ENCODE measurements around the gene DIPK1B.

GRCh38 chr9:136771907-136772415 lies 59.6 kb downstream of the DIPK1B start:
- TF ChIP-seq, protein P1, sequence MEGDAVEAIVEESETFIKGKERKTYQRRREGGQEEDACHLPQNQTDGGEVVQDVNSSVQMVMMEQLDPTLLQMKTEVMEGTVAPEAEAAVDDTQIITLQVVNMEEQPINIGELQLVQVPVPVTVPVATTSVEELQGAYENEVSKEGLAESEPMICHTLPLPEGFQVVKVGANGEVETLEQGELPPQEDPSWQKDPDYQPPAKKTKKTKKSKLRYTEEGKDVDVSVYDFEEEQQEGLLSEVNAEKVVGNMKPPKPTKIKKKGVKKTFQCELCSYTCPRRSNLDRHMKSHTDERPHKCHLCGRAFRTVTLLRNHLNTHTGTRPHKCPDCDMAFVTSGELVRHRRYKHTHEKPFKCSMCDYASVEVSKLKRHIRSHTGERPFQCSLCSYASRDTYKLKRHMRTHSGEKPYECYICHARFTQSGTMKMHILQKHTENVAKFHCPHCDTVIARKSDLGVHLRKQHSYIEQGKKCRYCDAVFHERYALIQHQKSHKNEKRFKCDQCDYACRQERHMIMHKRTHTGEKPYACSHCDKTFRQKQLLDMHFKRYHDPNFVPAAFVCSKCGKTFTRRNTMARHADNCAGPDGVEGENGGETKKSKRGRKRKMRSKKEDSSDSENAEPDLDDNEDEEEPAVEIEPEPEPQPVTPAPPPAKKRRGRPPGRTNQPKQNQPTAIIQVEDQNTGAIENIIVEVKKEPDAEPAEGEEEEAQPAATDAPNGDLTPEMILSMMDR (IDR thresholded peaks at IDR 0.05 in 2 of 3, conservative IDR thresholded peaks at IDR 0.05 in 1 of 3; ENCODE audit: control insufficient read depth in 2 of 3, extremely low read depth in 1 of 3, insufficient read depth in 1 of 3, low read depth in 3 of 3, low read length in 3 of 3) = no peak
- TF ChIP-seq CHD4 (IDR thresholded peaks at IDR 0.05) (no peak), SIX5 (IDR thresholded peaks at IDR 0.05; ENCODE audit: low read depth, low read length, severe bottlenecking) (no peak), POLR2A (IDR thresholded peaks at IDR 0.05; ENCODE audit: low read depth, low read length) (no peak), HDAC6 (IDR thresholded peaks at IDR 0.05; ENCODE audit: unreplicated experiment) (no peak), NFIC (IDR thresholded peaks at IDR 0.05; ENCODE audit: low read depth, low read length) (no peak), STAT1 (conservative IDR thresholded peaks at IDR 0.05) (no peak), MEF2B (IDR thresholded peaks at IDR 0.05; ENCODE audit: partially characterized antibody, poor library complexity, severe bottlenecking) (no peak), USF2 (IDR thresholded peaks at IDR 0.05; ENCODE audit: borderline replicate concordance, low read depth, low read length) (no peak), GABPA (IDR thresholded peaks at IDR 0.05; ENCODE audit: low read depth) (no peak), TCF12 (IDR thresholded peaks at IDR 0.05; ENCODE audit: low read depth, low read length) (no peak), SRF (IDR thresholded peaks at IDR 0.05; ENCODE audit: low read depth in 2 of 2, low read length in 2 of 2) (no peak), ZNF24 (IDR thresholded peaks at IDR 0.05) (no peak)
- TF ChIP-seq, protein P2, sequence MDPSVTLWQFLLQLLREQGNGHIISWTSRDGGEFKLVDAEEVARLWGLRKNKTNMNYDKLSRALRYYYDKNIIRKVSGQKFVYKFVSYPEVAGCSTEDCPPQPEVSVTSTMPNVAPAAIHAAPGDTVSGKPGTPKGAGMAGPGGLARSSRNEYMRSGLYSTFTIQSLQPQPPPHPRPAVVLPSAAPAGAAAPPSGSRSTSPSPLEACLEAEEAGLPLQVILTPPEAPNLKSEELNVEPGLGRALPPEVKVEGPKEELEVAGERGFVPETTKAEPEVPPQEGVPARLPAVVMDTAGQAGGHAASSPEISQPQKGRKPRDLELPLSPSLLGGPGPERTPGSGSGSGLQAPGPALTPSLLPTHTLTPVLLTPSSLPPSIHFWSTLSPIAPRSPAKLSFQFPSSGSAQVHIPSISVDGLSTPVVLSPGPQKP (IDR thresholded peaks at IDR 0.05; ENCODE audit: low read depth, low read length) = no peak

Measured in GM12878 (cell line).